Colon (tissue), 2 donors: Measurements from ENCODE around the gene PNLDC1.

Experiments
- FAIRE-seq: peaks from 2 replicates; lab custom pipeline; 2012; peaks lifted over from hg19 to GRCh38; lab: Jason Lieb, UNC
- donor health status: control.
- donor health status: control.

Gene PNLDC1, protein sequence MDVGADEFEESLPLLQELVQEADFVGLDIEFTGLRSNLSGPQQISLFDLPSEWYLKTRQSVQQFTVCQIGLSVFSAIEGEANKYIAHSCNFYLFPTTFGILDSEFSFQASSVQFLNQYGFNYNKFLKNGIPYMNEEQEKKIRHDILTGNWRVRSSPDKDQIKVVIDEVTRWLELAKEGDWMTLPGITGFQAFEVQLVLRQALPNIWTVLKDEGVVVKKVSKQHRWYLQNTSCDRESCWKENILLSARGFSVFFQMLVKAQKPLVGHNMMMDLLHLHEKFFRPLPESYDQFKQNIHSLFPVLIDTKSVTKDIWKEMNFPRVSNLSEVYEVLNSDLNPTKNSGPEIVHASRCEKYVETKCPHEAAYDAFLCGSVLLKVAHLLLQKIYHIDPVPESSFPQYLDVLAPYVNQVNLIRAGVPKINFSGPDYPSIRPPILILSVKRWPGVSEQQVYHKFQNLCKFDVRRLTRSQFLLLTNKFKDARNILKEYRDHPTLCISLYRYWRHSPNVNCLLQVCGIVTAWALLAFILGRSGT

DNA sequence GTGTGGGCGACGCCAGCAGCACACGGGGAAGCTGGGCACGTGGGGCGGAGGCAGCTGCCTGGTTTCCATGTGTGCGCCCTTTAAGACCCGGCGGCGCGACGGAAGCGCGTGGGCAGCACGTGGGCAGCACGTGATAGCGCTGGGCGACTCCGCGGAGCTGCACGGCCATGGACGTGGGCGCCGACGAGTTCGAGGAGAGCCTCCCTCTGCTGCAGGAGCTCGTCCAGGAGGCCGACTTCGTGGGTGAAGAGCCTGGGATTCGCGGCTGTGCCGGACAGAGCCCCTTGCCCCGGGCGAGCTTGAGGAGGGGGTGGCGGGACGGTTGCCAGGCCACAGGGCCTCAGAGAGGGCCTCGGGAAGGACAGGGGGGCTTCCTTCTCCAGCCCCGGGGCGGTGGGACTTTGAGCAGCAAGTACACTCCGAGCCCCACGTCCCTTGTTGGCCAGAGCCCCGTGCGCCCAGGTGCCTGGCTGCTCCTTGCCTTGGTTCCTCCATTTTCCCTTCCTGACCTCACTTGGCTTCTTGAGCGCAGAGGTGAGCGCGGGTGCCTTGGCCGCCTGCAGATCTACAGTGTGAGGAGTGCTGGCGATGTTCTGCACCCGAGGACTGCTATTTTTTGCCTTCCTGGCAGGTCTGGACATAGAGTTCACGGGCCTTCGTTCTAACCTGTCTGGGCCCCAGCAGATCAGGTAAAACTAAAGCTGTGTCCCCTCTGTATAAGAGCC lies at the start of gene PNLDC1:
Gene PNLDC1, plus strand, starts transcription at position 136 of the 725 bp plus-strand sequence. Its CDS starts 32 bp downstream, at position 168.
- no peak for FAIRE-seq

DNA sequence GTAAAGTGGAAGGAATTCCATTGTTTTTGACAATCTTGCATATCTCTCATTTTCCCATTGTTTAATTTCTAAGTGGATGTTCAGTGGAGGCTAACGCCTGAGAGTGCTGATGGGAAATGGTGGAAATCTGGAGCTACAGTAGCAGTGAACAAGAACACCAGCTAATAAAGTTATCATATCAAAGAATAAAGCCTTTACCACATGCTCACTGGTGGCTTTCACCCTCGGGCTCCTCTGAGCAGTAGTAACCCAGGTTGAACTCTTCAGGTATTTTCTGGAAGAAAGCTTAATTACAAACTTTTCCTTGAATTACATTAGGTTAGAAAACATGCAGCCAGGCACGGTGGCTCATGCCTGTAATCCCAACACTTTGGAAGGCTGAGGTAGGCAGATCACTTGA lies 48.6 kb upstream of the PNLDC1 start:
- no peak for FAIRE-seq

DNA sequence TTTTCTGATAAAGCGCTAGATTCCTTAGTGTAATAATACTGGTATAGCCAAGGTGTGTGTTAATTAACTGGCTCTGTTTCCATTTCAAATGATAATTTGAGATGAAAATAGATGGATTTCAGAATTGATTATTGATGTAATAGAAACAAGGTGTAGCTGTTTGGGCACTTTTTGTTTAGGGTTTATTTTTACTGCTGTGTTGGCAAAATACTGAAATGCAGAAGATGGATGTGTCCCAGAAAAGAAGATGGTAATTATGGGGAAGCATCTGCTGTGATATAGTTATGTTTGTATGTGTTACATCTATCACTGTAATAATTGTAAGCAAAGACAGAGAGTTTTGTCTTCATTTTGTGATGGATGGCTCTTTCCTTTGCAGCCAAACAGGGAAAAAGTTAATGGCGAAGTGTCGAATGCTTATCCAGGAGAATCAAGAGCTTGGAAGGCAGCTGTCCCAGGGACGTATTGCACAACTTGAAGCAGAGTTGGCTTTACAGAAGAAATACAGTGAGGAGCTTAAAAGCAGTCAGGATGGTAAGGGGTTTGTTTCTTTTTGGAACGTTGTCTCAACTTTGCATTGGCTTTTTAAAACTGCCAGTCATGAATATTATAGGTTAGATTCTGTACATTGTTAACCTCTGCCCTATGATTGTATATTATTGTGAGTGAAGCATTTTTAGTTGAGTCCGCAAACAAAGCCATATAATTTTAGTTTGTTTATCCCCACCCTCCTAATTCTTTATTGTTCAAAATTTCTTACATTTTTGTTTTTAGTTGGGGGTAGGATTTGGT lies 46.8 kb upstream of the PNLDC1 start:
- FAIRE-seq: no peak

DNA sequence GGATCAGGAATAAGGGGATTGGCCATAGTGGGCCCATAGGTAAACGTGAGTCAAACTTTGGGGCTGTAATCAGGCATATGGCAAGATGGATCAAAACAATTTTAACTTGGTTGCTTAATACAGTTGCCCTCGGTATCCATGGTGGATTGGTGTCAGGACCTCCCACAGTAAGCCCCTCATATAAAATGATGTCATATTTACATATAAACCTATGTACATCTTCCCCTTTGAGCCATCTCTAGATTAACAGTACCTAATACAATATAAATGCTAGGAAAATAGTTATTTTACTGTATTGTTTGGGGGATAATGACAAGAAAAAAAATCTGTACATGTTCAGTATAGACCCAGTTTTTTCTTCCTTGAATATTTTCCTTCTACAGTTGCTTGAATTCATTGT lies 45.7 kb upstream of the PNLDC1 start:
- FAIRE-seq: no peak

DNA sequence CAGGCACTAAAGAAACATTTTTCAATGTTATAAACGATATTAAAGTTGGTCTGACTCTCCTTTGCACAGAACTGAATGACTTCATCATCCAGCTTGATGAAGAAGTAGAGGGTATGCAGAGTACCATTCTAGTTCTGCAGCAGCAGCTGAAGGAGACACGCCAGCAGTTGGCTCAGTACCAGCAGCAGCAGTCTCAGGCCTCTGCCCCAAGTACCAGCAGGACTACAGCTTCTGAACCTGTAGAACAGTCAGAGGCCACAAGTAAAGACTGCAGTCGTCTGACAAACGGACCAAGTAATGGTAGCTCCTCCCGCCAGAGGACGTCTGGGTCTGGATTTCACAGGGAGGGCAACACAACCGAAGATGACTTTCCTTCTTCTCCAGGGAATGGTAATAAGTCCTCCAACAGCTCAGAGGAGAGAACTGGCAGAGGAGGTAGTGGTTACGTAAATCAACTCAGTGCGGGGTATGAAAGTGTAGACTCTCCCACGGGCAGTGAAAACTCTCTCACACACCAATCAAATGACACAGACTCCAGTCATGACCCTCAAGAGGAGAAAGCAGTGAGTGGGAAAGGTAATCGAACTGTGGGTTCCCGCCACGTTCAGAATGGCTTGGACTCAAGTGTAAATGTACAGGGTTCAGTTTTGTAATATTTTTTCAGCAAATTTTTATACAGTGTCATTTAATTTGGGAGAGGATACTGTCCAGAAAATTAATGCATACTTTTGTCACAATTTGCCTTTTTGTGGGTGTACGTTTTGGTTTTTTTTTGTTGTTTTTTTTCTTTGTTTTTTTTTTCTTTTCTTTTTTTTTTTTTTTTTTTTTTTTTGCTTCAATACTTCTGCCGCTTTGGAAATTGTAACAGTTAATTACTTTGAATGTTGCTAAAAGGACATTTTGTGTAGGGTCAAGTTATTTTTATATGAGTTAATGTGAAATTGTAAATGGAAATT lies 44.8 kb upstream of the PNLDC1 start:
- FAIRE-seq: no peak

DNA sequence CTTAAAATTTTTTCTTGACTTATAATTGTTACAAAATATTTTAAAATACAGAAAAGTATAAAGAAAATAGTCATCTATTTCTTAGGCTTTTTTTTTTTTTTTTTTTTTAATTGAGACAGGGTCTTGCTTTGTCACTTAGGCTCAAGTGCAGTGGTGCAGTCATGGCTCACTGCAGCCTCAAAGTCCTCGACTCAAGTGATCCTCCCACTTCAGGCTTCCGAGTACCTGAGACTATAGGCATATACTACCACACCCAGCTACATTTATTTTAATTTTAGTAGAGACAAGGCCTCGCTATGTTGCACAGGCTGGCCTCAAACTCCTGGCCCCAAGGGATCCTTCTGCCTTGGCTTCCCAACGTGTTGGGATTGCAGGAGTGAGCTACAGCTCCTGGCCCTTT lies 43.6 kb upstream of the PNLDC1 start:
- FAIRE-seq: no peak

DNA sequence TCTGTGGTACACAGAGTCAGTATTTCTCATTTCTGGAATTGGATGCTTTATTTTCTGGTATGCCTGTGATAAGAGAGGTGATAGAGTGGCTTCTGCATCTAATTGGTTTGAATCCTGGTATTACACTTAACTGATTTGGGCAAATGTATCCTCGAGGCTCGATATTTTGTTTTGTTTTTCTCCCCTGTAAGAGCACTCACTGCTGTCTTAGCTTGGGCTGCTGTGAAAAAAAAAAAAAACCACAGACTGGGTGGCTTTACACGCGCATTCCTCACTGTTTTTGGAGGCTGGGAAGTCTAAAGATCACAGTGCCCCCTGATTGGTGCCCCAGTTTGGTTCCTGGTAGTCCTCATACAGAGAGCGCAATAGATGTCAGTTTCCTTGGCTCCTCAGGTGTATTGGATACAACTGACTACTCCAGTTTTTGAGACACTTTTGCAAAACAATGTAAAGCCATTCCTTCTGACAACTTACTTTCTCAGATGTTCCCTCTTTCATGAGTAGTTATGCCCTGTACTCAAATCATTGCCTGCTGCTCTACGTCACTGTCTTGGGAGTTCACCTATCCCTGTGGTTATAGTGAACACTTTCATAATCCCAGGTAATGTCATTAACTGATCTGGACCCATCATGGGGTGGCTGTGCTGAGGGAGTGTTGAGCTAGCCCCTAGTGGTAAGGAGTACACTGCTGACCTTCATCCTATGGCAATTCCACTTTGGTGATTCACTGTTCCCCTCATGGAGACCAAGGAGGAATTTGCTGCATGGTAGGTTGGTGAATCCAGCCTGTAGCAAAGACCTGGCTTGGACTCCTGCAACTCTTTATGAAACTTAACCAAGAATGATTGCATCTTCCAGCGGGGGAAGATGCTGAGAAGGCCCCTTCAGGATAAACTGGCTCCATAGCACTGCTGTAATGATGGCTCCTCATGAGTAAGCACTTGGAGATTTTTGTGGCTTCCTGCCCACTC lies 41.8 kb upstream of the PNLDC1 start:
- no peak for FAIRE-seq

DNA sequence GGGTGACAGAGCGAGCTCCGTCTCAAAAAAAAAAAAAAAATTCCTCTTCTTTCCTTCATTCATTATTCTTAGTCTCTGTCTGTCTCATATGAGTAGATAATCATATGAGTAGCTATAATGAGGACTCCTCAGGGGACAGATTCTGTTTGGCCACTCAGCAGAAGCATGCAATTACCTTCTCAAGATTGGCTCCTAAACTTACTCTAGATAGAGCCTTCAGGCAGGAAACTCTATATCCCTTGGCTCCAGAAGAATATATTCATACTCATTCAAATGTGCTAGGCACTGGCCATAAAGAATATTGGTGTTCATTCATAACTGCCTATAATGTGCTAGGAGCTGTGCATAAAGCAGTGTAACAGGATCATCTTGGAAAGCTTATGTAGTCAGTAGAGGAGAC lies 40.4 kb upstream of the PNLDC1 start:
- no peak for FAIRE-seq

DNA sequence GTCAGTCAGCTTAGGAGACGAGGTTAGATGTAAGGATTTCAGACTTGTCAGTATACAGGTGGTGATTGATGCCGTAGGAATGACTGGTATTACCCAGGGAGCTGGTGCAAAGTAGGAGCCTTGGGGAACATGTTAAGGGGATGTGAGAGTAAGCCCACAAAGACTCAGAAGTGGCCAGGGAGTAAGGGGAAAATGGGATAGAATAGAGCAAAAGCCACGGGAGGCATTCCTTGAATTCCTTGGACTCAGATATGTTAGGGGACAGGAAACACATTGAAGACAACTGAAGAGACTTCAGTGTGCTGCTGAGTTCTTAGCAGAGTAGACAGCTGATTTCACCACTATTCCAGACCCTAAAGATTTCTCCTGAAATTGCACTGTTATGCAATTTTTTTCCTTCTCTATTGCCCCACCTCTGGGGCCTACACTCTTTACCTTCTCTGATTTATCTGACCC lies 39.4 kb upstream of the PNLDC1 start:
- no peak for FAIRE-seq

DNA sequence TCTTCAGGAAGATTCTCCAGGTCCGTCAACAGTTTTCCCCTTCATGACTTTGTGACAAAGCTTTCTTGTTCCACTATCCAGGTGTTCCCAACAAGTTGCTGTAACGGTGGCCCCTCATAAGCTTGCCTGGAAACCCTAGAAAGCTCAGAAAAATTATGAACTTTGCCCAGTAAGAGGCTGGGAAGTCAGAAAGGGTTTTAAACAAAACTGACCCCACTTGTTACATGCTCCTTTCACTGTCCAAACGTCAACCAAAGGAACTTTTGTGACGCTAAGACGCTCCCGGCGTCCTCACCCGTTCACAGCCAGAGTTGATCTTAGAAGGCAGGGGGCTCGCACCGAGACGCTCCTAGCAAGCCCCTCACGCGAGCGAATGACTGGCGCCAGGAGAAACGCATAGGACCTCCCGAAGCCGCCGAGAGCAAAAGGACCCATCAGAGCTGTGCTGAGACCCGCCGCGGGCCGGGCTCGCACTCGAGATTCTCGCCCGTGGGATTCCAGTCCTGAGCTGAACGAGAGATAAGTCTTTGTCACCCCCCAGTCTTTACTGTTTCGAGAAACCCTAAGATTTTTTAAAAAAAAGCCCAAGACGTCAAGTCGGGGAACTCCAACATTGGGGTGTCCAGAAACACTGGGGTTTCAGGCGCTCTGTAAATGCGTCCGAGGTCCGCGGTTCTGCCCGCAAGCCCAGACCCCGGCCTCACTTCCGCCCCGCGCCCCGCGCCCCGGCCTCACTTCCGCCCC lies 38.8 kb upstream of the PNLDC1 start:
- FAIRE-seq: no peak

DNA sequence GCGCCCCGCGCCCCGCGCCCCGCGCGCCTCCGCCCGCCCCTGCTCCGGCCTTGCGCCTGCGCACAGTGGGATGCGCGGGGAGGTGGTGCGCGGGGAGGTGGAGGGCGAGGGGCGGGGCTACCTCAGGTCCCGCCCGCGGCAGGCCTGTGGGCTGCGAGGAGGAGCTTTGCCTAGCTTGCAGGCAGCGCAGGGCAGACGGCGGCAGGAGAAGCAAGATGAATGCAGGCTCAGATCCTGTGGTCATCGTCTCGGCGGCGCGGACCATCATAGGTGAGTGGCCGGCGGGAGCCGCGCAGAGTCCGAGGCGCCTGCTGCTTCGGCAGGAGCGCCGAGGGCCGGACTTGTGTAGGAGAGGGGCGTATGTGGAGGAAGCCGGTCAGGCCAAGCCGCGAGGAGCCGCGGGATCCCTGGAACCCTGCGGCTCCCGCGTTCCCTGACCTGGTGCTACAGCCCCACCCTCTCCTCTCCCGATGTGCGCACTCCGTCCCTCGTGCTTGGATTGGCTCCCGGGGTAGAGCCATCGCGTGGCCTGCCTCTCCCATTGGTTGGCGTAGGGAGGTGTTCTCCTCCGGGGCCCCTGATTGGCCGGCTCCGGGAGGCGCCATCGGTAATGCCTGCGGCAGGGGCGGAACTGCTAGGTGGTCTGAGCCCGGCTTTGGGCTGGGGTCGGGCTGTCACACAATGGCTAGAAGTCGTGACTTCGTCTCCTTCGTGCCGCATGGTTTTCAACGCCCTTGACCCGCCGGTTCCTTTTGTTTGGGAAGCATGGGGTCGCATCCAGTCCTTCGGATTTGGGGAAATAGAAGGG lies 38.0 kb upstream of the PNLDC1 start, which contains the start of gene ACAT2:
Gene ACAT2, plus strand, starts transcription at position 173 of the 808 bp plus-strand sequence. Its CDS starts 43 bp downstream, at position 216.
- FAIRE-seq: no peak

DNA sequence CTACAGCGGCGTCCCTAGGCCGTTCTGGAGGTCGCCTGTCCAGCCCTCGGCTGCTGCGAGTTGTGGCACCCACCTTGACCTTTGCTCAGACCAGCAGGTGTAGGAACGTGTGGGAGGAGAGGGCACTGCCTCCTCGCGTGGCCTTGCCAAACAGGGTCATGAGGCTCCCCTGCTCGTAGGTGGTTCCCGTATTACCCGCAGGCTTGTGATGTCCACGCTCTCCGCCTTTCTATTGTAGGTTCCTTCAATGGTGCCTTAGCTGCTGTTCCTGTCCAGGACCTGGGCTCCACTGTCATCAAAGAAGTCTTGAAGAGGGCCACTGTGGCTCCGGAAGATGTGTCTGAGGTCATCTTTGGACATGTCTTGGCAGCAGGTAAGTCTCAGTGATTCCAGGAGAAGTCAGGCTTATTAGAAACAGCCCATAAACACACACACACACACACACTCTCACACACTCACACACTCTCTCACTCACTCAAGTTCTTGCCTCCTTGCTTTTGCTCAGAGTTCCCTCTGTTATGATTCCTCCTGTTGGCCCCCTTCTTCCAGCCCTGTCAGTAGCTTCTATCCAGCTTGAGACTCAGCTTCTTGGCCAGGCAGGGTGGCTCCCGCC lies 37.3 kb upstream of the PNLDC1 start:
- no peak for FAIRE-seq

DNA sequence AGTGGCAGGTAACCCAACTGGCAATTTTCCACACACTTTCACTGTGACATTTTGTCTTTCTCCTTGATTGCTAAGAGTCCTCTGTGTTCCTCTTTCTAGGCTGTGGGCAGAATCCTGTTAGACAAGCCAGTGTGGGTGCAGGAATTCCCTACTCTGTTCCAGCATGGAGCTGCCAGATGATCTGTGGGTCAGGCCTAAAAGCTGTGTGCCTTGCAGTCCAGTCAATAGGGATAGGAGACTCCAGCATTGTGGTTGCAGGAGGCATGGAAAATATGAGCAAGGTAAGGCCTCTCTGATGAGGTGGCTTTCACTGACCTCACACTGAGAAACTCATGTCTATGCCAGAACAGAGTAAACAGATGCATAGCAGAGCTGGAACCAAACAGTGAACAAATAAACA lies 33.2 kb upstream of the PNLDC1 start:
- FAIRE-seq: no peak

DNA sequence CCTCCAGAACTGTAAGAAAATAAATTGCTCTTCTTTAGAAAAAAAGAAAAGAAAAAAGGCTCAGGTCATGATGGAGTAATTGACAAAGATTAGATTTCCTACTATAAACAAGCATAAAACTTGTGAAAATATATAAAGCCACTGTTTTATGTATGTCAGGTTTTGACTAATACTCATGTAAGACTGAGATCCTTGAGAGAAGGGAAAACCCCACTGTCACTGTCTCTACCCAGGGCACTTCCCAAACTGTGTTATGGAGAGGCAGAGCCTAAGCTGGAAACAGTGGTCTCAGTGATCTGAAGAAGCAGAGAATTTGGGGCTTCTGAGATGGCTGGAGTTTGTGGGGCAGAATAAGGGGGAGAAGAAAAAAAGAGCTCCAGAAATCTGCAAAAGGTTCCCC lies 30.6 kb upstream of the PNLDC1 start:
- FAIRE-seq: no peak

DNA sequence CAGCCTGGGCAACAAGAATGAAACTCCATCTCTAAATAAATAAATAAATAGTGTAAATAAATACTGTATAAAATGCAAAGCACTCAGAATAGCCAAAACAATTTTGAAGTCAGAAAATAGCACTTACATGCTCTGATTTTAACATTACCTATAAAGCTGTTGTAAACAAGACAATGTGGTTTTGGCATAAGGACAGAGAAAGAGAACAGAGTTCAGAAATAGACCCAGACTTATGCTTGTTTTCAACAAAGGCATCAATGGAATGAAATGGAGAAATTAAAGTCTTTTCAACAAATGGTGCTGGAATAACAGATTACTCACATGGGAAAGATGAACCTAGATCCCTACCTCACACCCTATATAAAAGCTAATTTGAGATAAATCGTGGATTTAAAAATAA lies 27.9 kb upstream of the PNLDC1 start:
- no peak for FAIRE-seq

DNA sequence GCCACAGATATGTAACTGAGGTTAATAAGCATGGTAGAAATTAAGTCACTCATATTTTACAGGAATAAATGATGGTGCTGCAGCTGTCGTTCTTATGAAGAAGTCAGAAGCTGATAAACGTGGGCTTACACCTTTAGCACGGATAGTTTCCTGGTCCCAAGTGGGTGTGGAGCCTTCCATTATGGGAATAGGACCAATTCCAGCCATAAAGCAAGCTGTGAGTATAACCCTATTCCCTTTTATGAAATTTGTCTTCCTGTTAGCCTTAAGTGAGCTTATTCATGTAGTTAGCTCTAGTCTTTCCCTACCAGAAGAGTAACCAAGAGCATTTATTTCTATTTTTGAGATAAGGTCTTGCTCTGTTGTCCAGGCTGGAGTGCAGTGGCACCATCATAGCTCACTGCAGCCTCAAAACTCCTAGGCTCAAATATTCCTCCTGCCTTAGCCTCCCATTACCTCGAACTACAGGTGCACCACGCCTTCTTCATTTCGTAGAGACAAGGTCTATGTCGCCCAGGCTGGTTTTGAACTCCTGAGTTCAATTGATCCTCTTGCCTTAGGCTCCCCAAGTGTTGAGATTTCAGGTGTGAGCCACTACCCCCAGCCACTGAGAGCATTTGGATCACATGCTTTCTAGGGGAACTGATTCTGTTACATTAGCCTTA lies 22.7 kb upstream of the PNLDC1 start:
- FAIRE-seq: no peak

DNA sequence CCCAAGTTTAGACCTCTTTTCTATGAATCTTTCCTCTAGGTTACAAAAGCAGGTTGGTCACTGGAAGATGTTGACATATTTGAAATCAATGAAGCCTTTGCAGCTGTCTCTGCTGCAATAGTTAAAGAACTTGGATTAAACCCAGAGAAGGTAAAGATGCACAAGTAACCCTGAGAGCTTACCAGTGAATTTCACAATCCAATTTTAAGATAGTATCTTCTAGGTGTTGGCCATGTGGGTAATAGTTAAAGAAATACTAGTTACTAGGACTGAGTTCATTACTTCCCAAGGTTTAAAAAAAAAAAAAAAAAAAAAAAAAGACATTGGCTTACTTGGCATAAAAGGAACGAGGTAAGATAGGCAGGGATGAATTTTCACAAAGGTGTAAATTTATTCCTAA lies 21.9 kb upstream of the PNLDC1 start:
- FAIRE-seq: no peak
